Hematopoietic multipotent progenitor cell treated with erythropoietin and hydrocortisone succinate and interleukin-3 and kit ligand, for 4 days (in vitro differentiated cells): ENCODE measurements around the gene ZSCAN4.
A peak's percentile ranks its signal among the peaks of the same experiment; 100 is the strongest.

Experiments used
- DNase-seq: peaks from one replicate; pipeline ENCODE4 v3.0.0-alpha.2; 2015

Gene ZSCAN4

GRCh38 chr19:57682226-57682766 is 13.6 kb downstream of the ZSCAN4 start:
- no peak for DNase-seq

DNA sequence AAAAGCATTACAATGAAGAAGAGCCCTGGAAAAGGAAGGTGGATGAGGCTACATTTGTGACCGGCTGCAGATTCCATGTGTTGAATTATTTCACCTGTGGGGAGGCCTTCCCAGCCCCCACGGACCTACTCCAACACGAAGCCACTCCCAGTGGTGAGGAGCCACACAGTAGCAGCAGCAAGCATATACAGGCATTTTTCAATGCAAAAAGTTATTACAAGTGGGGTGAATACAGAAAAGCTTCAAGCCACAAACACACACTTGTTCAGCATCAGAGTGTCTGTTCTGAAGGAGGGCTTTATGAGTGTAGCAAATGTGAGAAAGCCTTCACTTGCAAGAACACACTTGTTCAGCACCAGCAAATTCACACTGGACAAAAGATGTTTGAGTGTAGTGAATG is 18.0 kb downstream of the ZSCAN4 start:
- no peak for DNase-seq

GRCh38 chr19:57687363-57688010 is 18.8 kb downstream of the ZSCAN4 start:
- no peak for DNase-seq

- no peak for DNase-seq
Observed at GRCh38 chr19:57688011-57688763, 19.5 kb downstream of the ZSCAN4 start.

GRCh38 chr19:57689750-57690149 is 21.0 kb downstream of the ZSCAN4 start:
- DNase-seq = no peak

DNA sequence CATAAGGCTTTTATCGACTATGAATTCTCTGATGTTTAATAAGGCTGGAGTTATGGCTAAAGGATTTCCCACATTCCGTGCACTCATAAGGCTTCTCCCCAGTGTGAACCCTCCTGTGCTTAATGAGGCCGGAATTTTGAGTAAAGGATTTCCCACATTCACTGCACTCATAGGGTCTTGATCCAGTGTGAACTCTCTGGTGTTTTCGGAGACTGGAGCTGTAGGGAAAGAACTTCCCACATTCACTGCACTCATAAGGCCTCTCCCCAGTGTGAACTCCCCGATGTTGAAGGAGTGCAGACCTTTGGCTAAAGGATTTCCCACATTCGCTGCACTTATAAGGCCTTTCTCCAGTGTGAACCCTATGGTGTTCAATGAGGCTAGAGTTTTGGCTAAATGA is 32.9 kb downstream of the ZSCAN4 start:
- no peak for DNase-seq

GRCh38 chr19:57706346-57706745 is 37.6 kb downstream of the ZSCAN4 start:
- DNase-seq = no peak

GRCh38 chr19:57708641-57709361 is 40.1 kb downstream of the ZSCAN4 start, which contains the start of gene ZNF154:
Gene ZNF154, minus strand, starts transcription at chr19:57709204. Its CDS starts 233 bp downstream, at chr19:57708971.
- DNase-seq = peak; percentile 89

GRCh38 chr19:57709616-57710015 is 40.9 kb downstream of the ZSCAN4 start:
- DNase-seq = no peak

DNA sequence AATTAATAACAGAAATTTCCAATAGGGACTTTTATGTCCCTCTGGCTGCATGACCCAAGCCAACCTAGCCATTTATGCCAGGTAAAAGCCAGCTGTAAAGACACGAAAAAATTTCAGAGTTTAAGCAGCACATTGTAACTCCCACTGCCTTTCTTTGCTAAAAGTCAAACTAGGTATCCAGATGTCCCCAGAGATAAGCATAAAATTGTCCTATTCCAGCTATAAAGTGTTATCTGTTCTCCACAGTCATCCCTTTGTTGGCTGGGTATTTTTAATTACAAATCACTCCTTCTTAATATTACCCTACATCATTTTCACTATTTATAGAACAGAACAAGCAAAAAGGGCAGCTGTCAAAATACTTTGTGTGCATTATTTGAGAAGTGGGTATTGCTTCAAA is 43.5 kb downstream of the ZSCAN4 start:
- peak; percentile 52 for DNase-seq

DNA sequence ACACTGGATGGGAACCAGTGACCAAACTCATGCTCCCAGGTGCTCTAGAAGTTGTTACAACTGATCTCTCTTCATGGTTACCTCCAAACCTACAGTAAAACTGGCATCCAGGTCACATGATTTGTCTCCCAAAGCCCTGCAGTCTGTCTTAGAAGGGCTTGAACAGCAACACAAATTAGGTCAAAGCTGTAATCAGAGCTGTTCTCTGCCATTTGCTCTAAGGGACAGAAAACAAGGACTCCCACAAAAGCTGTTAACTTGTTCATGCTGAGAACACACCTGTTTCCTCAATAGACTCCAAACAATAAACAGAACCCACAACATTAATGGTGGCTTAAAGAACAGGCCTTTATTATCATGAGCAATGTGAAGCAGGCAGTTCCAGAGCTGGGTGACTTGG is 50.7 kb downstream of the ZSCAN4 start:
- no peak for DNase-seq

DNA sequence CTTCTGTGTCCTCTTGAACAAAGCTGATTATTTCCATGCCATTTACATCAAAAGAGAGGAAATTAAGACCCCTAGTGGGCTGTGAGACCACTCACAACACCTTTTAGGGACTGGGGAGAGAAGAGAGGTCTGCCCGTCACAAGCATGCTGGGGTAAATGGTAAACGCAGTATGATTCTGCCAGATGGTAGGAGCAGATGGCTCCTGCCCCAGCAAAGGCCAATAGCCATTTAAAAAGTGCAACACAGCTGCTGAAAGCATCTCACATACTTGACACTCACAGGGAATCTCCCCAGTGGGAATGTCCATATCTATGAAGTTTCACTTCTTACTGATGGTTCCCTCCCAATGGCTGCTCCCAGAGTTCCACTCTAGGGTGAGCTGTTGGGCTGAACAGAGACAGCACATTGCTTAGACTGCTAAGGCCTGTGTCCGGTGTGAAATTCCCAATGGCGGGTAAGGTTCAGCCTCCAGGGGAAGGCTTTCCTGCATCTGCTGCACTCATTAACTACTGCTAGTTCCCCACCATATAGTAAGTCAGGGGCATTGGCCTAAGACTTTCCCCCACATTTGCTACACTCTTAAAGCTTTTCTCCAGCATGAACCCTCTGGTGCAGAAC is 51.3 kb downstream of the ZSCAN4 start:
- no peak for DNase-seq

- no peak for DNase-seq
Observed at GRCh38 chr19:57720878-57721277, 52.1 kb downstream of the ZSCAN4 start.
